OCI-LY1 (cell line): ENCODE data around the gene SAFB.
A peak's percentile ranks its signal among the peaks of the same experiment; 100 is the strongest.

Source experiments
- H2AFZ ChIP-seq: fragments of 200-600 bp; sonication (generic), shearing (Covaris generic); 2 replicates; pipeline ENCODE4 v1.6.0; 2014; ENCODE audit warnings: antibody characterized with exemption, mild to moderate bottlenecking, low read length
- H3F3A ChIP-seq: fragments of 200-600 bp; sonication (generic), shearing (Covaris generic); 2 replicates; pipeline ENCODE4 v1.6.0; 2014; ENCODE audit warnings: mild to moderate bottlenecking, antibody characterized with exemption, low read length, moderate library complexity; ENCODE audit not compliant: insufficient read depth
- H3K27ac ChIP-seq: fragments of 200-600 bp; sonication (generic); 2 replicates; pipeline ENCODE4 v1.5.1; 2014; ENCODE audit warnings: low read length, mixed run types, mild to moderate bottlenecking, low read depth; ENCODE audit not compliant: poor library complexity, severe bottlenecking
- H3K27me3 ChIP-seq: fragments of 200-600 bp; sonication (generic); 2 replicates; pipeline ENCODE4 v1.6.0; 2014; ENCODE audit warnings: antibody characterized with exemption, mild to moderate bottlenecking, low read length, moderate library complexity; ENCODE audit not compliant: insufficient read depth
- H3K36me3 ChIP-seq: fragments of 200-600 bp; sonication (generic); 2 replicates; pipeline ENCODE4 v1.6.1; 2014; ENCODE audit warnings: mild to moderate bottlenecking, antibody characterized with exemption, low read length, moderate library complexity, mixed read lengths; ENCODE audit not compliant: insufficient read depth
- H3K4me1 ChIP-seq: fragments of 200-600 bp; sonication (generic); 2 replicates; pipeline ENCODE4 v1.5.1; 2014; ENCODE audit warnings: mild to moderate bottlenecking, low read length, moderate library complexity; ENCODE audit not compliant: insufficient read depth, severe bottlenecking
- H3K4me2 ChIP-seq: fragments of 200-600 bp; sonication (generic), shearing (Covaris generic); 2 replicates; pipeline ENCODE4 v1.6.1; 2014; ENCODE audit warnings: low read length
- H3K4me3 ChIP-seq: fragments of 200-600 bp; sonication (generic); 2 replicates; pipeline ENCODE4 v1.5.1; 2014; ENCODE audit warnings: low read length, low read depth, mild to moderate bottlenecking, mixed read lengths; ENCODE audit not compliant: poor library complexity, severe bottlenecking
- H3K79me2 ChIP-seq: fragments of 200-600 bp; shearing (Covaris generic); 2 replicates; pipeline ENCODE4 v1.6.1; 2016; ENCODE audit warnings: mixed run types, low read length, mixed read lengths; ENCODE audit not compliant: insufficient read depth
- H3K9ac ChIP-seq: fragments of 200-600 bp; sonication (generic), shearing (Covaris generic); 2 replicates; pipeline ENCODE4 v1.6.1; 2014; ENCODE audit warnings: mild to moderate bottlenecking, low read length, mixed read lengths
- H3K9me2 ChIP-seq: fragments of 200-600 bp; sonication (generic), shearing (Covaris generic); 2 replicates; pipeline ENCODE4 v1.6.1; 2014; ENCODE audit warnings: low read depth, mild to moderate bottlenecking, low read length, mixed read lengths
- H3K9me3 ChIP-seq: fragments of 200-600 bp; shearing (Covaris generic); 2 replicates; pipeline ENCODE4 v1.6.1; 2014; ENCODE audit warnings: low read length, mixed read lengths
- H4K20me1 ChIP-seq: fragments of 200-600 bp; sonication (generic), shearing (Covaris generic); 2 replicates; pipeline ENCODE4 v1.6.0; 2016; ENCODE audit warnings: mild to moderate bottlenecking, low read length; ENCODE audit not compliant: insufficient read depth
- EZH2 ChIP-seq: fragments of 200-600 bp; sonication (generic), shearing (Covaris generic); IDR thresholded peaks from 2 replicates; pipeline ENCODE4 v1.8.0; 2017; ENCODE audit warnings: borderline replicate concordance, mixed run types, mild to moderate bottlenecking, antibody characterized with exemption, low read length, moderate library complexity, mixed read lengths
- TF ChIP-seq, protein P1 (sequence below): fragments of 200-600 bp; sonication (generic), shearing (Covaris generic); IDR thresholded peaks from 2 replicates; pipeline ENCODE4 v1.5.1; 2017; ENCODE audit warnings: mild to moderate bottlenecking, antibody characterized with exemption, low read length, moderate library complexity, mixed read lengths

Gene SAFB

DNA sequence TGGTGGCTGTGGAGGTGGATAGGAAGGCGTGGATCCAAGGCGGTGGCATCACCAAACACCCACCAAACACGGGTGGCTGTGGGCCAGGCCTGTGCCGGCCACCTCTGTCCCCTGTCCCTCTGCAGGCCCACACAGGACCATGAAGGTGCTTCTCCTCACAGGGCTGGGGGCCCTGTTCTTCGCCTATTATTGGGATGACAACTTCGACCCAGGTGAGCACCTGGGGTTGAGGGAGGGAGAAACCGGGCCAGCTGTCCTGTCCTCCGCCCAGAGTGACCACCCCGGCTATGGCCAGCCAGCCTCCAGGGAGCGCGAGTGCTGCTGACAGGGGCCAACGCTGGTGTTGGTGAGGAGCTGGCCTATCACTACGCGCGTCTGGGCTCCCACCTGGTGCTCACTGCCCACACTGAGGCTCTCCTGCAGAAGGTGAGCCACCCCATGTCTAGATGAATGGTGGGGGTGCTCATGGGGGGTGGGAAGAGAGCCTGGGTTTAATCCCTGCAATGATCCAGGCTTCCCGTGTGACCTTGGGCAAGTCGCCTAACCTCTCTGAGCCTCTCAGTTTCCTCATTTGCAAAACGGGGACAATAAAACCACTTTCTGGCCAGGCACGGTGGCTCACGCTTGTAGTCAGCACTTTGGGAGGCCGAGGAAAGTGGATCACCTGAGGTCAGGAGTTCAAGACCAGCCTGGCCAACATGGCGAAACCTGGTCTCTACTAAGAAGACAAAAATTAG is 62.0 kb downstream of the SAFB start:
- Histone ChIP-seq H3K4me2 (no peak overlapping the region), H3K4me1 (peaks cover 13% of the 10 kb centered on the region), H3K27ac (no peak overlapping the region), H3K4me3 (no peak overlapping the region), H3K27me3 (no peaks in the 10 kb centered on the region), H3F3A (peaks cover 4% of the 10 kb centered on the region; the same call in 1 of the 2 replicates), H3K9me2 (no peaks in the 10 kb centered on the region), H3K9ac (no peak overlapping the region), H4K20me1 (no peaks in the 10 kb centered on the region), H3K36me3 (no peaks in the 10 kb centered on the region), H2AFZ (no peak overlapping the region), H3K79me2 (no peaks in the 10 kb centered on the region), H3K9me3 (no peaks in the 10 kb centered on the region)
- TF ChIP-seq, protein P1, sequence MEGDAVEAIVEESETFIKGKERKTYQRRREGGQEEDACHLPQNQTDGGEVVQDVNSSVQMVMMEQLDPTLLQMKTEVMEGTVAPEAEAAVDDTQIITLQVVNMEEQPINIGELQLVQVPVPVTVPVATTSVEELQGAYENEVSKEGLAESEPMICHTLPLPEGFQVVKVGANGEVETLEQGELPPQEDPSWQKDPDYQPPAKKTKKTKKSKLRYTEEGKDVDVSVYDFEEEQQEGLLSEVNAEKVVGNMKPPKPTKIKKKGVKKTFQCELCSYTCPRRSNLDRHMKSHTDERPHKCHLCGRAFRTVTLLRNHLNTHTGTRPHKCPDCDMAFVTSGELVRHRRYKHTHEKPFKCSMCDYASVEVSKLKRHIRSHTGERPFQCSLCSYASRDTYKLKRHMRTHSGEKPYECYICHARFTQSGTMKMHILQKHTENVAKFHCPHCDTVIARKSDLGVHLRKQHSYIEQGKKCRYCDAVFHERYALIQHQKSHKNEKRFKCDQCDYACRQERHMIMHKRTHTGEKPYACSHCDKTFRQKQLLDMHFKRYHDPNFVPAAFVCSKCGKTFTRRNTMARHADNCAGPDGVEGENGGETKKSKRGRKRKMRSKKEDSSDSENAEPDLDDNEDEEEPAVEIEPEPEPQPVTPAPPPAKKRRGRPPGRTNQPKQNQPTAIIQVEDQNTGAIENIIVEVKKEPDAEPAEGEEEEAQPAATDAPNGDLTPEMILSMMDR, result no peak
- TF ChIP-seq EZH2, result no peak

- no peak overlapping the region for H3K27ac ChIP-seq
Measured at GRCh38 chr19:5686326-5686646, 63.4 kb downstream of the SAFB start.

DNA sequence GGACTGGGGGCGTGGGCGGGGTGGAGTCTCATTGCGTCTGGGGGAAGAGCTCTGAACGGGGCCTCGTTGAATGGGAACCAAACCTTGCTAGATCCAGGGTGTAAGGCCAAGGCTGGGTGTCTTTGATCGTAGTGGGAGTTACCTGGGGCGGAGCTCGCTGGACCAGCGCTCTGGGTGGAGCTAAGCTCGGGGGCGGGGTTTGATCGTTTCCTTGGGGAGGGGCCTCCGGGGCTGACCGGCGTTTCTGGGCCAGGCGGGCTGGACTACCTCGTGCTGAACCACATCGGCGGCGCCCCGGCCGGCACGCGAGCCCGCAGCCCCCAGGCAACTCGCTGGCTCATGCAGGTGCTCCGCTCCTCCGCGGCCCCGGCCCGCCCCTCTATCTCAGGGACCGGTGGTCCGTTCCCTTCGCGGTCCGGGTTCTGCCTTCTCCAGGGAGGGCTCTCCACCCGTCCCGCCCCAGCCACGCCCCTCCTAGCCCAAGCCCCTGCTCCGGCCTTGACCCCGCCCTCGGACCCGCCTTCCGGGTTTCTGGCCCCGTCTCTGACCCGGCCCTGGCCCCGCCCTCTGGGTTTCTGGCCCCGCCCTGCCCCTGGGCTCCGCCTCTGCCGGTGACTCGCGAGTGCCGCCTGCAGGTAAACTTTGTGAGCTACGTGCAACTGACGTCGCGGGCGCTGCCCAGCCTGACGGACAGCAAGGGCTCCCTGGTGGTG is 63.9 kb downstream of the SAFB start:
- H3K79me2 ChIP-seq, result peaks cover 17% of the 10 kb centered on the region
- peak overlapping the region; percentile 74 for H3K4me2 ChIP-seq
- peak overlapping the region; percentile 67 for H3K4me3 ChIP-seq
- peaks cover 15% of the 10 kb centered on the region for H3K36me3 ChIP-seq
- no peaks in the 10 kb centered on the region for H3K9me2 ChIP-seq
- H2AFZ ChIP-seq, result no peak overlapping the region
- H3K4me1 ChIP-seq, result peaks cover 11% of the 10 kb centered on the region
- H3K9ac ChIP-seq, result peak overlapping the region; percentile 61
- peaks cover 4% of the 10 kb centered on the region; the same call in 1 of the 2 replicates for H3F3A ChIP-seq
- no peak for TF ChIP-seq EZH2
- TF ChIP-seq, protein P1, result peak; percentile 82
- no peaks in the 10 kb centered on the region for H4K20me1 ChIP-seq
- H3K27me3 ChIP-seq, result no peaks in the 10 kb centered on the region
- no peak overlapping the region for H3K27ac ChIP-seq
- H3K9me3 ChIP-seq, result no peaks in the 10 kb centered on the region

More at GRCh38 chr19:5686326-5686646, 63.4 kb downstream of the SAFB start:
- no peaks in the 10 kb centered on the region for H3K9me2 ChIP-seq
- no peaks in the 10 kb centered on the region for H3K27me3 ChIP-seq
- peak overlapping the region; percentile 74 for H3K4me2 ChIP-seq
- TF ChIP-seq, protein P1, result no peak
- no peak for TF ChIP-seq EZH2
- H3K36me3 ChIP-seq, result peaks cover 10% of the 10 kb centered on the region
- peak overlapping the region; percentile 67 for H3K4me3 ChIP-seq
- H3K9me3 ChIP-seq, result no peaks in the 10 kb centered on the region
- H4K20me1 ChIP-seq, result no peaks in the 10 kb centered on the region
- peaks cover 11% of the 10 kb centered on the region for H3K79me2 ChIP-seq
- peaks cover 9% of the 10 kb centered on the region for H3K4me1 ChIP-seq
- peaks cover 4% of the 10 kb centered on the region; the same call in 1 of the 2 replicates for H3F3A ChIP-seq
- no peak overlapping the region for H2AFZ ChIP-seq
- H3K9ac ChIP-seq, result peak overlapping the region; percentile 61; the same call in 1 of the 2 replicates
